ENCODE results near the gene DAB1.

The DAB1 gene

GRCh38 chr1:57210881-57211280 is 213.0 kb downstream of the DAB1 start:
- no peak for FAIRE-seq

- no peak for FAIRE-seq
Observed at GRCh38 chr1:57209495-57209894, 214.4 kb downstream of the DAB1 start.

GRCh38 chr1:57208741-57209302 is 215.0 kb downstream of the DAB1 start:
- FAIRE-seq: no peak

- no peak for FAIRE-seq
Observed at GRCh38 chr1:57206038-57206437, 217.8 kb downstream of the DAB1 start.

GRCh38 chr1:57204942-57205787 is 218.7 kb downstream of the DAB1 start:
- FAIRE-seq: no peak

GRCh38 chr1:57204091-57204490 is 219.8 kb downstream of the DAB1 start:
- FAIRE-seq: no peak

- FAIRE-seq: no peak
Observed at GRCh38 chr1:57202241-57202640, 221.6 kb downstream of the DAB1 start.

GRCh38 chr1:57198912-57199311 is 224.9 kb downstream of the DAB1 start:
- no peak for FAIRE-seq

GRCh38 chr1:57195436-57195941 is 228.4 kb downstream of the DAB1 start:
- FAIRE-seq: no peak

GRCh38 chr1:57192222-57192621 is 231.6 kb downstream of the DAB1 start:
- FAIRE-seq: no peak

GRCh38 chr1:57190898-57191297 is 233.0 kb downstream of the DAB1 start:
- no peak for FAIRE-seq

GRCh38 chr1:57188168-57188567 is 235.7 kb downstream of the DAB1 start:
- no peak for FAIRE-seq

GRCh38 chr1:57186455-57186854 is 237.4 kb downstream of the DAB1 start:
- no peak for FAIRE-seq

GRCh38 chr1:57179001-57179400 is 244.9 kb downstream of the DAB1 start:
- no peak for FAIRE-seq

GRCh38 chr1:57175506-57175905 is 248.4 kb downstream of the DAB1 start:
- no peak for FAIRE-seq

GRCh38 chr1:57172040-57172439 is 251.8 kb downstream of the DAB1 start:
- no peak for FAIRE-seq

GRCh38 chr1:57167997-57168396 is 255.9 kb downstream of the DAB1 start:
- FAIRE-seq: no peak

GRCh38 chr1:57165546-57165945 is 258.3 kb downstream of the DAB1 start:
- no peak for FAIRE-seq

- FAIRE-seq: no peak
Observed at GRCh38 chr1:57164584-57164983, 259.3 kb downstream of the DAB1 start.

- no peak for FAIRE-seq
Observed at GRCh38 chr1:57163789-57164188, 260.1 kb downstream of the DAB1 start.

GRCh38 chr1:57163325-57163724 is 260.5 kb downstream of the DAB1 start:
- no peak for FAIRE-seq

- no peak for FAIRE-seq
Observed at GRCh38 chr1:57162607-57163261, 261.1 kb downstream of the DAB1 start.

GRCh38 chr1:57160594-57160993 is 263.3 kb downstream of the DAB1 start:
- no peak for FAIRE-seq

GRCh38 chr1:57158604-57158998 is 265.3 kb downstream of the DAB1 start:
- no peak for FAIRE-seq
